Fibroblast of lung (primary cell): ENCODE measurements around the gene RFX1. TPM values are rescaled to one million over a fixed set of nuclear protein-coding genes. Genes with fewer than 3 reads are reported as not detected.
"Not testable (repeated sequence)": the region's sequence is repeated elsewhere in the genome, so short reads cannot be mapped to it uniquely, and the experiment has no call there.

Experiments
- DNase-seq, 2 donors: peaks; one replicate each; pipeline versions ENCODE4 v3.0.0 to v3.0.0-alpha.2; 2010; ENCODE audit warnings: low read depth in 2 of 2
- H2AFZ ChIP-seq: 2 replicates; pipeline ENCODE4 v1.5.1; 2012; ENCODE audit warnings: low read length, control low read depth, inconsistent platforms
- H3K27ac ChIP-seq: 2 replicates; pipeline ENCODE4 v1.5.1; 2011; ENCODE audit warnings: low read length, control low read depth; ENCODE audit not compliant: insufficient read depth
- H3K27me3 ChIP-seq: 2 replicates; pipeline ENCODE4 v1.5.1; 2011; ENCODE audit warnings: mild to moderate bottlenecking, low read length; ENCODE audit not compliant: control insufficient read depth, insufficient read depth
- H3K36me3 ChIP-seq: 2 replicates; pipeline ENCODE4 v1.5.1; 2011; ENCODE audit warnings: low read length; ENCODE audit not compliant: control insufficient read depth, insufficient read depth
- H3K4me1 ChIP-seq: 2 replicates; pipeline ENCODE4 v1.5.1; 2011; ENCODE audit warnings: low read length; ENCODE audit not compliant: control insufficient read depth, insufficient read depth; ENCODE audit errors: extremely low read depth
- H3K4me2 ChIP-seq: 2 replicates; pipeline ENCODE4 v1.5.1; 2011; ENCODE audit warnings: low read length, control low read depth; ENCODE audit not compliant: insufficient read depth; ENCODE audit errors: extremely low read depth
- H3K4me3 ChIP-seq, 4 experiments: fragments of 200-600 bp in 1 of 4; sonication (generic) in 1 of 4; replicated peaks in 1 of 4; 2 replicates each; pipeline ENCODE4 v1.5.1; 2011 to 2016; ENCODE audit warnings: low read length in 4 of 4, low read depth in 3 of 4, mild to moderate bottlenecking in 3 of 4, control low read depth in 2 of 4, inconsistent platforms in 1 of 4, mixed read lengths in 1 of 4; ENCODE audit not compliant: insufficient read depth in 1 of 4; ENCODE audit errors: control extremely low read depth in 1 of 4
- H3K79me2 ChIP-seq: 2 replicates; pipeline ENCODE4 v1.5.1; 2012; ENCODE audit warnings: mild to moderate bottlenecking, low read length, inconsistent platforms; ENCODE audit not compliant: control insufficient read depth, insufficient read depth
- H3K9ac ChIP-seq: 2 replicates; pipeline ENCODE4 v1.5.1; 2011; ENCODE audit warnings: mild to moderate bottlenecking, low read length, control low read depth; ENCODE audit not compliant: insufficient read depth
- H3K9me3 ChIP-seq: 2 replicates; pipeline ENCODE4 v1.5.1; 2012; ENCODE audit warnings: low read depth, low read length; ENCODE audit not compliant: control insufficient read depth, insufficient read depth
- H4K20me1 ChIP-seq: 2 replicates; pipeline ENCODE4 v1.5.1; 2011; ENCODE audit warnings: low read length; ENCODE audit not compliant: control insufficient read depth, insufficient read depth; ENCODE audit errors: extremely low read depth
- EZH2 ChIP-seq: IDR thresholded peaks from 2 replicates; pipeline ENCODE4 v1.5.1; 2012; ENCODE audit warnings: low read length, control low read depth, mild to moderate bottlenecking; ENCODE audit errors: missing control alignments
- polyA plus RNA-seq, 2 donors: library from polyadenylated mRNA; depleted of rRNA in 1 of 2; stranded (reverse) in 1 of 2; unstranded in 1 of 2; fragments of >200 nt; gene quantifications; 2 replicates each; pipeline ENCODE4 v1.2.1, GENCODE V29; 2011 to 2012; ENCODE audit warnings: missing spikeins in 1 of 2
- total RNA-seq: library from RNA; depleted of rRNA; stranded (reverse); fragments of >200 nt; gene quantifications from 2 replicates; pipeline ENCODE4 v1.2.1, GENCODE V29; 2014
- TF ChIP-seq, protein P1 (sequence below), 2 donors: IDR thresholded peaks in 1 of 2; conservative IDR thresholded peaks in 1 of 2; 1 replicate in 1 of 2; 2 replicates in 1 of 2; pipeline ENCODE4 v1.5.1; 2011 to 2012; ENCODE audit warnings: low read length in 2 of 2, control low read depth in 1 of 2, inconsistent platforms in 1 of 2, low read depth in 1 of 2, mild to moderate bottlenecking in 1 of 2

The RFX1 gene
- total and polyA plus RNA-seq, 2 donors (not counting 1 experiment from before 2014, with no cell fraction given), result 0.44 to 2.6 TPM

DNA sequence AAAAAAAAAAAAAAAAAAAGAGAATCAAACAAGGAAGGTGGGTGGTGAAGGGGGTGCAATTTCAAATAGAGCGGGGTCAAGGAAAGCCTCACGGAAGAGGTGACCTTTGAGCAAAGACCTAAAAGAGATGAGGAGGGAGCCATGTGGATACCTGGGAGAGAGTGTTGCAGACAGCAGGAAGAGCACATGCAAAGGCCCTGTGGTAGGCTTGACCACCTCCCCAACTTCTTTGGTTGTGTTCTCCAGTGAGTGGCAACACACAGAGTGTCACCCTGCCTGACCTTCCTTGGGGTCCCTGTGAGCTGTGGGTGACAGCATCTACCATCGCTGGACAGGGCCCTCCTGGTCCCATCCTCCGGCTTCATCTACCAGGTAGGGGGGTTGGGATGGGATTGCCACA lies 44.4 kb upstream of the RFX1 start:
- Histone ChIP-seq H3K27ac (no peak overlapping the region), H3K27me3 (no peaks in the 10 kb centered on the region), H4K20me1 (no peaks in the 10 kb centered on the region), H3K79me2 (no peaks in the 10 kb centered on the region), H3K4me2 (no peak overlapping the region), H3K9me3 (no peaks in the 10 kb centered on the region), H3K9ac (no peak overlapping the region), H3K4me3 (no peak overlapping the region), H3K4me1 (no peaks in the 10 kb centered on the region), H3K36me3 (no peaks in the 10 kb centered on the region), H2AFZ (no peak overlapping the region)
- TF ChIP-seq EZH2, result no peak
- TF ChIP-seq, protein P1, sequence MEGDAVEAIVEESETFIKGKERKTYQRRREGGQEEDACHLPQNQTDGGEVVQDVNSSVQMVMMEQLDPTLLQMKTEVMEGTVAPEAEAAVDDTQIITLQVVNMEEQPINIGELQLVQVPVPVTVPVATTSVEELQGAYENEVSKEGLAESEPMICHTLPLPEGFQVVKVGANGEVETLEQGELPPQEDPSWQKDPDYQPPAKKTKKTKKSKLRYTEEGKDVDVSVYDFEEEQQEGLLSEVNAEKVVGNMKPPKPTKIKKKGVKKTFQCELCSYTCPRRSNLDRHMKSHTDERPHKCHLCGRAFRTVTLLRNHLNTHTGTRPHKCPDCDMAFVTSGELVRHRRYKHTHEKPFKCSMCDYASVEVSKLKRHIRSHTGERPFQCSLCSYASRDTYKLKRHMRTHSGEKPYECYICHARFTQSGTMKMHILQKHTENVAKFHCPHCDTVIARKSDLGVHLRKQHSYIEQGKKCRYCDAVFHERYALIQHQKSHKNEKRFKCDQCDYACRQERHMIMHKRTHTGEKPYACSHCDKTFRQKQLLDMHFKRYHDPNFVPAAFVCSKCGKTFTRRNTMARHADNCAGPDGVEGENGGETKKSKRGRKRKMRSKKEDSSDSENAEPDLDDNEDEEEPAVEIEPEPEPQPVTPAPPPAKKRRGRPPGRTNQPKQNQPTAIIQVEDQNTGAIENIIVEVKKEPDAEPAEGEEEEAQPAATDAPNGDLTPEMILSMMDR (conservative IDR thresholded peaks at IDR 0.05 in 1 of 2, IDR thresholded peaks at IDR 0.05 in 1 of 2; ENCODE audit: low read depth in 1 of 2, low read length in 2 of 2), result no peak
- DNase-seq, result no peak

DNA sequence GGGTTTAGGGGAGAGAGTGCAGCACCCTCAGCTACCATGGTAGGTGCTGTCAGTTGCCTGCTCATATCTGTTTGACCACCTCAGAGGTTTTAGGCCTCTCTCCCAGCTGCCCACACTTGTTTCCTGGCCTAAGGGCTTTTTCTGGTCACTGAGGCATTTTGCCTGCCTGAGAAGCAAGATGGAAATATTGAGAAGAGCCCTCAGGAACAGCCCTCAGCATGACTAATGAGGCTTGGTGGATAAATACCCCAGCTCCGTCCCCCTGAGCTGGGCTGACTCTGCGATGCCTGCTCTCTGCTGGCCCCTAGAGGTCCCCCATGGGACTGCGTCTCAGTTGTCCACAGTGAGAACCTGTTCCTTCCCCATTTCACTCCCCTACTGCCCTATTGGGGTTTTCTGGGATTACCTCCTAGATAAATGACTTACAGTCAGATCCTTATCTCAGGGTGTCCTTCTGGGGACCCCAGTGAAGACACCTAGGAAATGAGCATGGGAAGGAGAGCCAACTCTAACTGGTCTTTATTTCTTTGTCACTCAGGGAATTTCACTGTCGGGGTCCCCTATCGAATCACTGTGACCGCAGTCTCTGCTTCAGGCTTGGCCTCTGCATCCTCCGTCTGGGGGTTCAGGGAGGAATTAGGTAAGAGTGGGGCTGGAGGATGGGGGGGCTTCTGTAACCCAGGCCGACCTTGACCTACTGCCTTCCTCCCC lies 42.5 kb upstream of the RFX1 start:
- H3K36me3 ChIP-seq, result no peaks in the 10 kb centered on the region
- TF ChIP-seq EZH2, result no peak
- TF ChIP-seq, protein P1 (conservative IDR thresholded peaks at IDR 0.05 in 1 of 2, IDR thresholded peaks at IDR 0.05 in 1 of 2; ENCODE audit: low read depth in 1 of 2, low read length in 2 of 2), result peak; percentile 77 to 86
- H3K27ac ChIP-seq, result no peak overlapping the region
- H3K79me2 ChIP-seq, result no peaks in the 10 kb centered on the region
- H3K4me3 ChIP-seq, result no peak overlapping the region
- H4K20me1 ChIP-seq, result no peaks in the 10 kb centered on the region
- peak in 1 of 2 donors; percentile 10 for DNase-seq
- no peaks in the 10 kb centered on the region for H3K4me1 ChIP-seq
- no peaks in the 10 kb centered on the region for H3K27me3 ChIP-seq
- no peak overlapping the region for H3K4me2 ChIP-seq
- H3K9me3 ChIP-seq, result no peaks in the 10 kb centered on the region
- no peak overlapping the region for H2AFZ ChIP-seq
- no peak overlapping the region for H3K9ac ChIP-seq

DNA sequence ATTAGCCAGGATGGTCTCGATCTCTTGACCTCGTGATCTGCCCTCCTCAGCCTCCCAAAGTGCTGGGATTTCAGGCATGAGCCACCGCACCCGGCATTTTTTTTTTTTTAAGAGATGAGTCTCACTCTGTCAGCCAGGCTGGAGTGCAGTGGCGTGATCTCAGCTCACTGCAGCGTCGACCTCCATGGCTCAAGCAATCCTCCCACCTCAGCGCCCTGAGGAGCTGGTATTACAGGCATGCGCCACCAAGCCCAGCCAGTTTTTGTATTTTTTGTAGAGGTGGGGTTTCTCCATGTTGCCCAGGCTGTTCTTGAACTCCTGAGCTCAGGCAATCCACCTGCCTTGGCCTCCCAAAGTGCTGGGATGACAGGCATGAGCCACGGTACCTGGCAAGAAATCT lies 41.7 kb upstream of the RFX1 start:
- H3K4me1 ChIP-seq, H4K20me1 ChIP-seq, H3K4me2 ChIP-seq, H2AFZ ChIP-seq, H3K36me3 ChIP-seq, H3K27me3 ChIP-seq, H3K9ac ChIP-seq, H3K9me3 ChIP-seq, H3K4me3 ChIP-seq, H3K27ac ChIP-seq, H3K79me2 ChIP-seq, DNase-seq: not testable (repeated sequence)
